ENCODE data around the gene FAM53B.

DNA sequence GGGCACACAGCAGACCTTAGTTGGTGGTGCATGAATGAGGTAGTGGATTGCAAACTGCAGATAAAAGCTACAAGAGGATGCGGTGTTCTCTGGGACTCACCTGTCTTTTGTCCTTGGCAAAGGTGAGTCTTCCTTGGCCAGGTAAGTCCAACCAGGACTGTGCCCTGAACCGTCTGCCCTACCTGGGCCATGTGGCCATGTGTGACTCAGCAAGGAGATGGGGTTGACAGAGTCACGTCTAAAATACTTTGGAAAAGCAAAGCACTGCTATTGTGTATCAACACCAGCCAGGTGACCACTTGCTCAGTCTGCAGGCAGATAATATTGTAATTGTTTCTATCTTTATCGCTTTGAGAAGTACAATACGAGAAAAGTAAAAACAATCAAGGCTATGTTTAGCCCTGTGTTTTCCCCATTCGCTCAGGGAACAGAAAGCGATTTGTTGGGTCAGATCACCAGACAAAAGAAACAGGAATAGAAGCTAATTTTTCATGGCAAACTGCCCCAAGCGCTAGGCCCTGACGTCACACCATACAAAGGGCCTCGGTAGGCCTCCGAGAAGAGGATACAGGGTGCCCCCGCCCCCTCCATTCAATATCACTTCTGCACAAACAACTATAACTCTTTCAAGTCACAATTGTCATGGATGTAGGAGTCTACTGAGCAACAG is 57.3 kb downstream of the FAM53B start:
- TF ChIP-seq POLR2A (IDR thresholded peaks at IDR 0.05; ENCODE audit: low read depth, low read length), result no peak
- TF ChIP-seq TAF1 (IDR thresholded peaks at IDR 0.05; ENCODE audit: low read depth, low read length), result no peak

Measured in GM12891 (cell line).